ENCODE measurements around the gene MALRD1.

Gene MALRD1

DNA sequence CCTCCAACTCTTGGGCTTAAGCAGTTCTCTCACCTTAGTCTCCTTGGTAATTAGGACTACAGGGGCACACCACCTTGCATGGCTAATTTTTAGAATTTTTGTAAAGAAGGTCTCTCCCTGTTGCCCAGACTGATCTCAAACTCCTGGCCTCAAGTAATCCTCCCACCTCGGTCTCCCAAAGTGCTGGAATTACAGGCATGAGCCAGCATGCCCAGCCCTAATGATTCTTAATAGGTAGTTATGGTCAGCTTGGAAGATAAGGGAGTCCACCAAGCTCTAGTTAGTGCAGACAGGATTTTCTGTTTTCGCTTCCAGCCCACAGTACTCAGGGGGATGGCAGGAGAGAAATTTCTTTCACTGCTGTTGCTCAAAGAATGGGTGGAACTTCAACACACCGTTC is 639.7 kb downstream of the MALRD1 start:
- no peak for DNase-seq
- Mint-ChIP-seq H3K4me1 (no peaks in the 10 kb centered on the region), H3K4me3 (no peak overlapping the region), H3K27me3 (no peaks in the 10 kb centered on the region), H3K9me3 (peaks cover 0 to 3% of the 10 kb centered on the region in 2 donors), H3K36me3 (no peaks in the 10 kb centered on the region), H3K27ac (no peak overlapping the region)
- no peak for ATAC-seq (replicated peaks)

DNA sequence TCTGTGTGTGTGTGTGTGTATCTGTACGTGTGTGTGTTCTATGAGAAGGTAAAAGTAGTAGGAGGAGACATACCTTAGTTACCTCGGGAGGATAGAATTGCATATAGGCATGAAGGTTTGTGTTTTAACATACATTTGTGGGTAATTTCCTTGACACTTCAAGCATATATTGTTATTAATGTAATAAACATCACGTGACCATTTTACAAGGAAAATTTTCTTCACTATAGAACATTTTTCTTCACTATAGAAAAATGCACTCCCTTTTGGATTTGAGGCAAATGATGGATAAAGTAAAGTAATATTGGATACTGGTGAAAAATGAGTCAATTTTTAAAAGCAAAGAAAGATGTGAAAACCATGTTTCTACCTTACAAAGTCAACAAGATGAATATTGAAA is 640.6 kb downstream of the MALRD1 start:
- Mint-ChIP-seq H3K27me3 (no peaks in the 10 kb centered on the region), H3K4me3 (no peak overlapping the region), H3K27ac (no peak overlapping the region), H3K36me3 (no peaks in the 10 kb centered on the region), H3K4me1 (no peaks in the 10 kb centered on the region), H3K9me3 (peaks cover 0 to 3% of the 10 kb centered on the region in 2 donors)
- no peak for DNase-seq
- ATAC-seq (replicated peaks): no peak

DNA sequence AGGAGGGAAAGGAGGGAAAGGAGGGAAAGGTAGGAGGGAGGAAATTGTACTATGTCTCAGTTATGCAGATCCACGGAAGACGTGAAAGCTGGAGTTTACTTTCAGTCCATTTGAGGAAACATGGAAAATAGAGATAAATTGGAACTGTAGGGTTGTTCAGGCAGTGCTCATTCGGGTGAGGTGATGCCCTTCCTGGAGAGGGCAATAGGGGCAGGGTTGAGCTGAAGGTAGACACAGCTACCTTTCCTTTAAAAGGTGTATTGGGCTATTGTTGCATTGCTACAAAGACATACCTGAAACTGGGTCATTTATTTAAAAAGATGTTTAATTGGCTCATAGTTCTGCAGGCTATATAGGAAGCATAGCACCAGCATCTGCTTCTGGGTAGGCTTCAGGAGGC is 650.7 kb downstream of the MALRD1 start:
- ATAC-seq (replicated peaks) (no peak), DNase-seq (no peak)
- Mint-ChIP-seq H3K4me3 (no peak overlapping the region), H3K4me1 (no peaks in the 10 kb centered on the region), H3K27ac (no peak overlapping the region), H3K27me3 (no peaks in the 10 kb centered on the region), H3K36me3 (no peaks in the 10 kb centered on the region), H3K9me3 (peaks cover 0 to 2% of the 10 kb centered on the region in 2 donors)

DNA sequence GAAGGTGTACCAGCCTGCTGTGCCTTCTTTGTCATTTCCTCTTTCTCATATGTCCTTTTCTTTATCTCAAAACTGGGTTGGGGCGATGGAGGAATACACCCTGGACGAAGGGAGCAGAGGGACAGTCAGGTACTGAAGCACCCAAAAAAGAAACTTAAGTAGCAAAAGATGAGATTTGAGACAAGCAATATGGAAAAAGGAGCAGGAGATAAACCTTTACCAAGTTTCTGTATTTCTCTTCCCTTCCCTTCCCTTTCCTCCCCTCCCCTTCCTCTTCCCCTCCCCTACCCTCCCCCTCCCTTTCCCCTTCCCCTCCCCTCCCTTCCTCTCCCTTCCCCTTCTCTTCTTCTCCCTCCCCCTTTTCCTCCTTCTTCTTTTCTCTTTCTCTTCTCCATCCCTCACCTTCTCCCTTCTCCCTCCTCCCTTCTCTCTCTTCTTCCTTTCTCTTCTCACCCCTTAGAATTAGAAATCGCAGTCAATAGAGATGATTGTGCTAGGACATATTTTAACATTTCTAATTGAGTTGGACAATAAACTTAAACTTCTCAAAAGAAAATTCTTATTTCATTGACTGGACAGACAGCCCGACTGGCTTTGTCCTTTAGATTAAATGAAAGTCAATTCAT is 652.9 kb downstream of the MALRD1 start:
- H3K27ac Mint-ChIP-seq: no peak overlapping the region
- peaks cover 0 to 2% of the 10 kb centered on the region in 2 donors for H3K9me3 Mint-ChIP-seq
- H3K4me1 Mint-ChIP-seq: no peaks in the 10 kb centered on the region
- ATAC-seq (replicated peaks) (no peak), DNase-seq (no peak)
- no peaks in the 10 kb centered on the region for H3K27me3 Mint-ChIP-seq
- H3K36me3 Mint-ChIP-seq: no peaks in the 10 kb centered on the region
- H3K4me3 Mint-ChIP-seq: no peak overlapping the region

DNA sequence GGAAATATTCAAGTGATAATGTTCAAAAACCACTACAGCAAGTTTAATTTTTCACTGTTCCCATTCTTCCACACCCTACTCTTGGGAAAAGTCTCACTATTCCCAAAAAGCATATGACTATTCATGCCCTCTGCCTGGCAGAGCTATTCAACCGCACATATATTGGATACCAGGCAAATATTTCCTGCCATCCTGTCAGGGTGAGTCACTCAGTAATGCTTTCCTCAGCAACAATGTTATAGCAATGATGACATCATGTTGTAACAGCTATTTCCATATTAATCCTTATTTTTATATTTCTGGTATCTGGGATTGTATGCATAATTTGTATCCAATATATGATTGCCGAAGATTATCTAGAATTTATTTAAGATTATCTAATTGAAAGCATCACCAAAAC is 653.6 kb downstream of the MALRD1 start:
- H3K27ac Mint-ChIP-seq: no peak overlapping the region
- peaks cover 0 to 3% of the 10 kb centered on the region in 2 donors for H3K9me3 Mint-ChIP-seq
- H3K4me1 Mint-ChIP-seq: no peaks in the 10 kb centered on the region
- no peak for DNase-seq
- no peak overlapping the region for H3K4me3 Mint-ChIP-seq
- no peak for ATAC-seq (replicated peaks)
- no peaks in the 10 kb centered on the region for H3K27me3 Mint-ChIP-seq
- H3K36me3 Mint-ChIP-seq: no peaks in the 10 kb centered on the region

DNA sequence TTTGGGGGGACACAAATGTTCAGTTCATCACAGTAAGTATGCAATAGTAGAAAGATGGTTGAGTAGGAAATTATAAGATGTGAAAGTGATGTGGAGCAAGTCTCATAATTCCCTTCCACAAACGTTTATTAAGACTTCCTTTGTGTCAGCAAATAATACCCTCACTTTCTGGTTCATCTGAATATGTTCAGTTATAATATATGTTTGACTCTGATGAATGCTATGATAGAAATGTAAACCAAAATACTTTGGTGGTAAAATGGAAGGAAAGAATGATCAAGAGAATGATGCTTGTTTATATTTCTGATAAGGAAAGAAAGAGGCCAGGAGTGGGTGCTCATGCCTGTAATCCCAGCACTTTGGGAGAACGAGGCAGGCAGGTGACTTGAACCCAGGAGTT is 655.9 kb downstream of the MALRD1 start:
- Mint-ChIP-seq H3K27me3 (no peaks in the 10 kb centered on the region), H3K27ac (no peak overlapping the region), H3K4me3 (no peak overlapping the region), H3K4me1 (no peaks in the 10 kb centered on the region), H3K9me3 (peaks cover 0 to 1% of the 10 kb centered on the region in 2 donors), H3K36me3 (no peaks in the 10 kb centered on the region)
- ATAC-seq (replicated peaks): no peak
- no peak for DNase-seq

DNA sequence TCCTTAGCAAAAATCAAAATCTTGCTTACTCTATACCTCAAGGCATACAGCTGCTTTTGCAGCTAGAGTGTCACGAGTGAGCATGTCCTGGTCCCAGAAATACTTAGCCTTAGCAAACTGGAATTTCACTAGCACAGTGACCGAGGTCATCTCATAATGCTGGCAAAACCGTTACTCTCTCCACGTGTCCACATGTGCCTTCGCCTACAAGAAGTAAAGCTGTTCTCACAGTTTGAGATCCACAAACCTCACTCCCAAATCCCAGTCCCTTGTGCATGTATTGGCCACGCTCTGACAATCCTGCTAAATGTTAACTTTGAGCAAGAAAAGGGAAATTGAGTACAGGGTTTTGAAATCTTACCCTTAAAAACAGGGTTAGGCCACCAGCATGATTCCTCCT is 656.6 kb downstream of the MALRD1 start:
- Mint-ChIP-seq H3K36me3 (no peaks in the 10 kb centered on the region), H3K4me1 (no peaks in the 10 kb centered on the region), H3K4me3 (no peak overlapping the region), H3K27ac (no peak overlapping the region), H3K9me3 (peaks cover 0 to 1% of the 10 kb centered on the region in 2 donors), H3K27me3 (no peaks in the 10 kb centered on the region)
- ATAC-seq (replicated peaks): no peak
- no peak for DNase-seq

DNA sequence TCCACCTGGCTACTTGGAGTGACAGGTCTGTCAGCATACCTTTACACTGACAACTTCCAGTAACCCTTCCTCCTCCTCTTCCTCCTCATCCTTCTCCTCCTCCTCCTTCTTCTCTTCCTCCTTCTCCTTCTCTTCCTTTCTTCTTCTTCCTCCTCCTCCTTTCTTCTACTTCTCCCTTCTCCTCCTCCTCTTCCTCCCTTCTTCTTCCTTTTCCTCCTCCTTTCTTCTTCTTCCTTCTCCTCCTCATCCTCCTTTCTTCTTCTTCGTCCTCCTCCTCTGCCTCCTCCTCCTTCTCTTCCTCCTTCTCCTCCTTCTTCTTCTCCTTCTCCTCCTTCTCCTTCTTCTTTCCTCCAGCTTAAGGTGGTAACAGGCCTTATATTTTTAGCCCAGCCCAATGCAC is 658.3 kb downstream of the MALRD1 start:
- Mint-ChIP-seq H3K9me3 (peaks cover 5 to 10% of the 10 kb centered on the region in 2 donors), H3K27me3 (no peaks in the 10 kb centered on the region), H3K36me3 (no peaks in the 10 kb centered on the region), H3K4me3 (no peak overlapping the region), H3K27ac (no peak overlapping the region), H3K4me1 (no peaks in the 10 kb centered on the region)
- ATAC-seq (replicated peaks): no peak
- DNase-seq: no peak

DNA sequence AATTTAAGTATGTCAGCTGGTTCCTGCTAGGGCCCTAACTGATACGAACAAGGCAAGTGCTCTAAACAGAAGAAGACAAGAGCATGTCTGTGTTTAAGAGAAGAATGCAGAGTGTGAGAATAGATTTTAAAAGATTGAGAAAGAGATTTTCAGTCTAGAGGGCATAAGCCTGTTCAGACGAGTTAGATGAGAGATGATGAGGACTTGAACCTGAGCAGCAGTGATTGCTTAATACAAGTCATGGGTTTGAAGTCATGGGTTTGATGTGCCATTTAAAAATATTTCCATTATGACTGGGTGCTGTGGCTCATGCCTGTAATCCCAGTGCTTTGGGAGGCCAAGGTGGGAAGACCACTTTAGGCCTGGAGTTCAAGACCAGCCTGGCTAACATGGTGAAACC is 658.8 kb downstream of the MALRD1 start:
- peaks cover 7 to 11% of the 10 kb centered on the region in 2 donors for H3K9me3 Mint-ChIP-seq
- DNase-seq (no peak), ATAC-seq (replicated peaks) (no peak)
- H3K36me3 Mint-ChIP-seq: no peaks in the 10 kb centered on the region
- H3K27me3 Mint-ChIP-seq: no peaks in the 10 kb centered on the region
- no peak overlapping the region for H3K27ac Mint-ChIP-seq
- no peak overlapping the region for H3K4me3 Mint-ChIP-seq
- H3K4me1 Mint-ChIP-seq: no peaks in the 10 kb centered on the region

DNA sequence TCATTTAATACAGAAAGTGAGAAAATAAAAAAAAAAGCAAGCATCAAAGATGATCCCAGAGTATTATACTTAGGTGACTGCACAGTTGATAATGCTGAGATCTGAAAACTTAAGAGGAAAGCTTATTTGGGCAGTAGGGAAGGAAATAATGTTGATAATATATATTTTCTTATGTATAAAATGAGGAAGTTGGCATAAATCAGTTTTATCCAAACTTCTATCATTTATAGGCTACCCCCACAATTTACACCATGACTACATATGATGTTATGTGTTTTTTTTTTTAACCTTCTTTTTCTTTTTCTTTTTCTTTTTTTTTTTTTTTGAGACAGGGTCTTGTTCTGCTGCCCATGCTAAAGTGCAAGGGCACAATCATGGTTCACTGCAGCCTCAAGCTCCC is 659.4 kb downstream of the MALRD1 start:
- Mint-ChIP-seq H3K9me3 (peaks cover 10 to 13% of the 10 kb centered on the region in 2 donors), H3K4me1 (no peaks in the 10 kb centered on the region), H3K27me3 (no peaks in the 10 kb centered on the region), H3K4me3 (no peak overlapping the region), H3K27ac (no peak overlapping the region), H3K36me3 (no peaks in the 10 kb centered on the region)
- ATAC-seq (replicated peaks) (no peak), DNase-seq (no peak)

DNA sequence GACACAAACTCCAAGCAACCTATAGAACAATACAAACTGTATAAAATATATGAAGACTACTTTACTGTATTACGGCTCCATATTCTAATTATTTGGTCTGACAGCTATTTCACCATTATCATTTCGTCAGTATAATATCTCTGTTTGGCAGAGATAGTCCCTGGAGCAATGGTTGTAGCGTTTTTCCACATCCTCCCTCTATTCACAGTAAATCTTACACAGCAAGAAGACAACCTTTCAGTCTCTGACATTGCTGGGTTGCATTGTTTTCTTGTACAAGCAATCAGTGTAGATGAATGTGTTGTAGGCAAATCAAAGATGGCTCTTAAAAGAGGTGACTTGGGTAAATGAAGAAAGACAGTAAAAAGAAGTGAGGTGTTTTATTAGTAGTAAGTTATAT is 662.0 kb downstream of the MALRD1 start:
- DNase-seq (no peak), ATAC-seq (replicated peaks) (no peak)
- Mint-ChIP-seq H3K36me3 (no peaks in the 10 kb centered on the region), H3K4me1 (no peaks in the 10 kb centered on the region), H3K27ac (no peak overlapping the region), H3K9me3 (peaks cover 17 to 24% of the 10 kb centered on the region in 2 donors), H3K4me3 (no peak overlapping the region), H3K27me3 (no peaks in the 10 kb centered on the region)

DNA sequence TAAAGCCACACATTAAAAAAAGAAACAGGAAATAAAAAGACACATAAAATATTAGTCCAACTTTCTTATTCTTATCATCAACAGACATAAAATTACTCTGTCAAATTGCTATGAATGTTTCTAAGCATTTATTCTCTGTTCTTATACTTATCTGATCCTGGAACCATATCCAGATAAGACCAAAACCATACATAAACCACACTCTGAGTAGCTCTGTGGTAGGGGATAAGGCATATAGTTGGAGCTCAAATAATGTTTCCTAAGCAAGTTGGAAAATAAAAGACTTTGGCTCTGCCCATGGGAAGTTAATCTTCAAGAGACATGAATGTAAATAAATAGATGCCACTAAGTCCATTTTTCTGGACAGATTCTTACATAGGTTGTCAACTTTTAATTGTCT is 664.6 kb downstream of the MALRD1 start:
- ATAC-seq (replicated peaks): no peak
- H3K4me3 Mint-ChIP-seq: no peak overlapping the region
- H3K36me3 Mint-ChIP-seq: no peaks in the 10 kb centered on the region
- peaks cover 22 to 24% of the 10 kb centered on the region in 2 donors for H3K9me3 Mint-ChIP-seq
- H3K27me3 Mint-ChIP-seq: no peaks in the 10 kb centered on the region
- no peaks in the 10 kb centered on the region for H3K4me1 Mint-ChIP-seq
- DNase-seq: no peak
- no peak overlapping the region for H3K27ac Mint-ChIP-seq

DNA sequence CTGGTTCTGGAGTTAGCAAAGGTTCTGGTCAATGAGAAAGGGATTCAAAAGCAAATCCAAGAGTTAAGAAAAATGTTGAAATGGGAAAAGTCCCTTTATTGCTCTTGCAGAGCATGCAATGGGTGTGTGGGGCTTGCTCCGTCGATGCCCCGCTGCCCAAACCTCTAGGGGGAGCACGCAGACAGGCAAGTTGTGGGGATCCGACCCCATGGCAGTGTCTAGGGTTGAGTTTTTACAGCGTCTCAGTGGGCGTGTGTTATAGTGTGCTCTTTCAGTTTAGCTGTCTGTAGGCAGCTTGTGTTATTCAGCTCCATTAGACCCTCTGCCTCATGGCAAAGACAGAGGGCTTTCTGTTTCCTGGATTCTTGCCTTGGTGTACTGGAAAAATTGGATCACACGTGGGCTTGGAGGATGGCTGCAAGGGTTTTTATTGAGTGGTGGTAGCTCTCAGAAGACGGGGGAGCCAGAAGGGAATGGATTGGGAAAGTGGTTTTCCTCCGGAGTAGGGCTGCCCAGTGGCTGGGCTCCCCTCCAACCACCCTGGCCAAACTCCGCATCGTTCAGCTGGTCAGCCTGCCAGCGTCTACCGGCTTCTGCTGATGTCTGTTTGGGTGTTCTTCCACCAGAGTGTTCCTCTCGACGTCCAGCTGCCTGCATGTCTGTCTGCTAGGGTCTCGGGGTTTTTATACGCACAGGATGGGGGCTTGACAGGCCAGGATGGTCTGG is 665.4 kb downstream of the MALRD1 start:
- ATAC-seq (replicated peaks) (no peak), DNase-seq (no peak)
- H3K36me3 Mint-ChIP-seq: no peaks in the 10 kb centered on the region
- H3K27ac Mint-ChIP-seq: no peak overlapping the region
- H3K9me3 Mint-ChIP-seq: peaks cover 22 to 24% of the 10 kb centered on the region in 2 donors
- no peaks in the 10 kb centered on the region for H3K27me3 Mint-ChIP-seq
- no peak overlapping the region for H3K4me3 Mint-ChIP-seq
- H3K4me1 Mint-ChIP-seq: no peaks in the 10 kb centered on the region

DNA sequence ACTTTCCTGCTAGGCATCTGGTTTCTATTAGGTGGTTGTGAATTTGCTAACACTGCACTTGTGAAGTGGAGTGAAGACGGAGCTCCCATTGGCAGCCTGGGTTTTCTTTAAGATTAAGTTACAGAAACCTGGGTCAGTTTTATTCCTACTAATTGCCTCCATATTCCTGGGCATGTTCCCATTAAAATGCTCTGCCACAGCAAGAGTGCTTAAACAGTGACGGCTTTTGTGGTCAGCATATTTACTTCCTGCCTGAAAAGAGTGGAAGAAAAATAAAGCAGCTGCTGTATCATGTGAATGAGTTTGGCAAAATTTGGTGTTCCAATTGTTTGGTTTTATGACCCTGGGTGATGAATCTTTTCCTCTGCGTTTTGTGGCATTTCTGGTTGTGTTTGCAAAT is 670.7 kb downstream of the MALRD1 start:
- DNase-seq: no peak
- no peaks in the 10 kb centered on the region for H3K27me3 Mint-ChIP-seq
- peaks cover 4 to 6% of the 10 kb centered on the region in 2 donors for H3K9me3 Mint-ChIP-seq
- H3K4me1 Mint-ChIP-seq: no peaks in the 10 kb centered on the region
- H3K27ac Mint-ChIP-seq: no peak overlapping the region
- no peaks in the 10 kb centered on the region for H3K36me3 Mint-ChIP-seq
- H3K4me3 Mint-ChIP-seq: no peak overlapping the region
- no peak for ATAC-seq (replicated peaks)

DNA sequence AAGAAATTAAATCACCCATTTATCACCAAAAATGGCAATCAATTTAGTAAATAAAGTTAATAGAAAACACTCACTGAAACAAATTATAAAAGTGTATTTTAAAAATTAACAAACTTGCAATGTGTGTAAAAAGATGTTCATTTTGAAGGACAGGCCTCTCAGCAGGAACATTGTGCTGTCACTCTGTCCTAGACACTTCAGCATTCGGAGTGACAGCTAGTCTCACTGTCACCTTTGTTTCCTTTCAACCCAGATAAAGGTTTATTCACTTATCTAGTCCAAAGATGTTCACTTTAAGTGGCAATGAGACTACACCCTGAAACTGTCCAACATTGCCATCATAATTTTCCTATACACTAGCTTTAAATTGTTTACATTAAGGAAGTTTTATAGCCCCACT is 675.7 kb downstream of the MALRD1 start:
- Mint-ChIP-seq H3K36me3 (no peaks in the 10 kb centered on the region), H3K27me3 (no peaks in the 10 kb centered on the region), H3K4me1 (no peaks in the 10 kb centered on the region), H3K9me3 (peaks cover 0 to 2% of the 10 kb centered on the region in 2 donors), H3K27ac (no peak overlapping the region), H3K4me3 (no peak overlapping the region)
- ATAC-seq (replicated peaks) (no peak), DNase-seq (no peak)

Measured in stimulated activated naive B cell treated with anti-CD40 and anti-IgM and Interleukin-4, amounts not matched to agents 10 μg/mL and 1 μg/mL and 100 μg/mL, for 72 hours (primary cell).